HepG2 (cell line): ENCODE data around the gene C2orf81. TPM values are rescaled to one million over a fixed set of nuclear protein-coding genes. Genes with fewer than 3 reads are reported as not detected.

Experiments used
- GATAD1 ChIP-seq: IDR thresholded peaks from 2 replicates; pipeline ENCODE4 v1.6.1; 2016; ENCODE audit warnings: missing genetic modification reagents, missing compliant biosample characterization
- MXI1 ChIP-seq: IDR thresholded peaks from 3 replicates; pipeline ENCODE4 v1.6.1; 2012; ENCODE audit warnings: low read depth, low read length, inconsistent platforms, borderline replicate concordance
- NFYC ChIP-seq: IDR thresholded peaks from 2 replicates; pipeline ENCODE4 v1.6.1; 2016; ENCODE audit warnings: missing genetic modification reagents, missing compliant biosample characterization
- RXRB ChIP-seq: IDR thresholded peaks from 2 replicates; pipeline ENCODE4 v1.6.1; 2016; ENCODE audit warnings: borderline replicate concordance, missing genetic modification reagents, missing compliant biosample characterization
- TARDBP ChIP-seq: sonication (generic); formaldehyde crosslinking; IDR thresholded peaks from 2 replicates; pipeline ENCODE4 v1.8.0; 2022; ENCODE audit warnings: mild to moderate bottlenecking, missing genetic modification reagents
- THAP11 ChIP-seq: IDR thresholded peaks from 2 replicates; pipeline ENCODE4 v1.6.1; 2016; ENCODE audit warnings: missing biosample characterization, missing genetic modification reagents
- ZNF605 ChIP-seq: sonication (generic); formaldehyde crosslinking; IDR thresholded peaks from 2 replicates; pipeline ENCODE4 v1.8.0; 2022; ENCODE audit warnings: mild to moderate bottlenecking, missing genetic modification reagents
- ZNF772 ChIP-seq: sonication (generic); formaldehyde crosslinking; IDR thresholded peaks from 2 replicates; pipeline ENCODE4 v1.5.0; 2020; ENCODE audit warnings: mild to moderate bottlenecking, missing genetic modification reagents
- ZNF788 ChIP-seq: sonication (generic); formaldehyde crosslinking; IDR thresholded peaks from 2 replicates; pipeline ENCODE4 v1.5.0; 2020; ENCODE audit warnings: mild to moderate bottlenecking, missing genetic modification reagents, borderline replicate concordance
- polyA plus RNA-seq, 8 experiments: library from polyadenylated mRNA; depleted of rRNA in 3 of 8; stranded (reverse) in 7 of 8; unstranded in 1 of 8; fragments of >200 nt; fragmentation: Illumina TruSeq in 4 of 8; extraction: Trizol in 4 of 8; gene quantifications; 2 replicates each; pipeline versions ENCODE4 v1.2.1 to v1.2.3, GENCODE V29; 2011 to 2016; ENCODE audit warnings: low read depth in 4 of 8, missing spikeins in 1 of 8, mixed read lengths in 1 of 8; ENCODE audit not compliant: insufficient read depth in 1 of 8
- total RNA-seq, 5 experiments: library from RNA; depleted of rRNA; stranded (reverse); fragments of >200 nt; fragmentation: Illumina TruSeq; extraction: Trizol; gene quantifications; 2 replicates each; pipeline ENCODE4 v1.2.3, GENCODE V29; 2016; ENCODE audit warnings: low read depth in 1 of 5
- TF ChIP-seq, protein P1 (sequence below), 2 experiments: fragments of 450-650 bp in 1 of 2; sonication (generic) in 1 of 2; formaldehyde crosslinking in 1 of 2; IDR thresholded peaks; 2 replicates each; pipeline versions ENCODE4 v1.6.1 to v1.8.0; 2016 to 2022; ENCODE audit warnings: antibody characterized with exemption in 1 of 2, mild to moderate bottlenecking in 1 of 2, missing genetic modification reagents in 1 of 2
- TF ChIP-seq, protein P2 (sequence below): sonication (generic); formaldehyde crosslinking; IDR thresholded peaks from 2 replicates; pipeline ENCODE4 v1.8.0; 2022; ENCODE audit warnings: mild to moderate bottlenecking, missing genetic modification reagents, moderate library complexity
- TF ChIP-seq, protein P3 (sequence below): sonication (generic); formaldehyde crosslinking; IDR thresholded peaks from 2 replicates; pipeline ENCODE4 v1.9.0; 2021; ENCODE audit warnings: missing genetic modification reagents, mild to moderate bottlenecking, borderline replicate concordance
- TF ChIP-seq, protein P4 (sequence below): sonication (generic); formaldehyde crosslinking; IDR thresholded peaks from 2 replicates; pipeline ENCODE4 v1.4.0; 2020; ENCODE audit warnings: missing genetic modification reagents

The C2orf81 gene
- total and polyA plus RNA-seq, 2 of the 13 experiments (the other 11 are each of a cell fraction or from before 2014, with no cell fraction given): 0.15 to 0.17 TPM

DNA sequence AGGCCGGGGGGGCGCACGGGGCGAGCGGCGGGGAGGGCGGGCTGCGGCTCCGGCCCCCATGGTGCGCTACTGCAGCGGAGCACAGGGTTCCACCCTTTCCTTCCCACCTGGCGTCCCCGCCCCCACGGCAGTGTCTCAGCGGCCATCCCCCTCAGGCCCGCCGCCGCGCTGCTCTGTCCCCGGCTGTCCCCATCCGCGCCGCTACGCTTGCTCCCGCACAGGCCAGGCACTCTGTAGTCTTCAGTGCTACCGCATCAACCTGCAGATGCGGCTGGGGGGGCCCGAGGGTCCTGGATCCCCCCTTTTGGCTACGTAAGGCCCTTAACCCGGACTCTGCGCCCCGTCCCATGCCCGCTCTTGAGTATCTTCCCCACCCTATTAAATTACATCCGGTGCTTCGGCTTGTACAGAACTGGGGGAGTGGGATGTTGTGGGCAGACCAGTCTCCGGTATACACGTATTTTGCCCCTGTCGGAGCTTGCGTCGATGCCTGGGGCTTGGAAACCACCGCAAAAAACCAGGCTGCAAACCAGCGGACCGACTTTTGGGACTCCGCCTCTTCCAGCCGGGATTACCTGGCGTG lies 36.2 kb upstream of the C2orf81 start (continued):
- TF ChIP-seq, protein P1, sequence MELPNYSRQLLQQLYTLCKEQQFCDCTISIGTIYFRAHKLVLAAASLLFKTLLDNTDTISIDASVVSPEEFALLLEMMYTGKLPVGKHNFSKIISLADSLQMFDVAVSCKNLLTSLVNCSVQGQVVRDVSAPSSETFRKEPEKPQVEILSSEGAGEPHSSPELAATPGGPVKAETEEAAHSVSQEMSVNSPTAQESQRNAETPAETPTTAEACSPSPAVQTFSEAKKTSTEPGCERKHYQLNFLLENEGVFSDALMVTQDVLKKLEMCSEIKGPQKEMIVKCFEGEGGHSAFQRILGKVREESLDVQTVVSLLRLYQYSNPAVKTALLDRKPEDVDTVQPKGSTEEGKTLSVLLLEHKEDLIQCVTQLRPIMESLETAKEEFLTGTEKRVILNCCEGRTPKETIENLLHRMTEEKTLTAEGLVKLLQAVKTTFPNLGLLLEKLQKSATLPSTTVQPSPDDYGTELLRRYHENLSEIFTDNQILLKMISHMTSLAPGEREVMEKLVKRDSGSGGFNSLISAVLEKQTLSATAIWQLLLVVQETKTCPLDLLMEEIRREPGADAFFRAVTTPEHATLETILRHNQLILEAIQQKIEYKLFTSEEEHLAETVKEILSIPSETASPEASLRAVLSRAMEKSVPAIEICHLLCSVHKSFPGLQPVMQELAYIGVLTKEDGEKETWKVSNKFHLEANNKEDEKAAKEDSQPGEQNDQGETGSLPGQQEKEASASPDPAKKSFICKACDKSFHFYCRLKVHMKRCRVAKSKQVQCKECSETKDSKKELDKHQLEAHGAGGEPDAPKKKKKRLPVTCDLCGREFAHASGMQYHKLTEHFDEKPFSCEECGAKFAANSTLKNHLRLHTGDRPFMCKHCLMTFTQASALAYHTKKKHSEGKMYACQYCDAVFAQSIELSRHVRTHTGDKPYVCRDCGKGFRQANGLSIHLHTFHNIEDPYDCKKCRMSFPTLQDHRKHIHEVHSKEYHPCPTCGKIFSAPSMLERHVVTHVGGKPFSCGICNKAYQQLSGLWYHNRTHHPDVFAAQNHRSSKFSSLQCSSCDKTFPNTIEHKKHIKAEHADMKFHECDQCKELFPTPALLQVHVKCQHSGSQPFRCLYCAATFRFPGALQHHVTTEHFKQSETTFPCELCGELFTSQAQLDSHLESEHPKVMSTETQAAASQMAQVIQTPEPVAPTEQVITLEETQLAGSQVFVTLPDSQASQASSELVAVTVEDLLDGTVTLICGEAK (IDR thresholded peaks at IDR 0.05): no peak
- TF ChIP-seq, protein P1 (CRISPR knock-in tag; IDR thresholded peaks at IDR 0.05): peak; percentile 63
- TF ChIP-seq RXRB: peak; percentile 40; the same call in 1 of the 2 replicates
- no peak; the same call in 1 of the 2 replicates for TF ChIP-seq ZNF772
- TF ChIP-seq, protein P2, sequence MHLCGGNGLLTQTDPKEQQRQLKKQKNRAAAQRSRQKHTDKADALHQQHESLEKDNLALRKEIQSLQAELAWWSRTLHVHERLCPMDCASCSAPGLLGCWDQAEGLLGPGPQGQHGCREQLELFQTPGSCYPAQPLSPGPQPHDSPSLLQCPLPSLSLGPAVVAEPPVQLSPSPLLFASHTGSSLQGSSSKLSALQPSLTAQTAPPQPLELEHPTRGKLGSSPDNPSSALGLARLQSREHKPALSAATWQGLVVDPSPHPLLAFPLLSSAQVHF (CRISPR knock-in tag): peak; percentile 77; the same call in 1 of the 2 replicates
- 0 out of 3 replicates have a peak, but pooled peaks have one; percentile 45 for TF ChIP-seq MXI1
- TF ChIP-seq, protein P3, sequence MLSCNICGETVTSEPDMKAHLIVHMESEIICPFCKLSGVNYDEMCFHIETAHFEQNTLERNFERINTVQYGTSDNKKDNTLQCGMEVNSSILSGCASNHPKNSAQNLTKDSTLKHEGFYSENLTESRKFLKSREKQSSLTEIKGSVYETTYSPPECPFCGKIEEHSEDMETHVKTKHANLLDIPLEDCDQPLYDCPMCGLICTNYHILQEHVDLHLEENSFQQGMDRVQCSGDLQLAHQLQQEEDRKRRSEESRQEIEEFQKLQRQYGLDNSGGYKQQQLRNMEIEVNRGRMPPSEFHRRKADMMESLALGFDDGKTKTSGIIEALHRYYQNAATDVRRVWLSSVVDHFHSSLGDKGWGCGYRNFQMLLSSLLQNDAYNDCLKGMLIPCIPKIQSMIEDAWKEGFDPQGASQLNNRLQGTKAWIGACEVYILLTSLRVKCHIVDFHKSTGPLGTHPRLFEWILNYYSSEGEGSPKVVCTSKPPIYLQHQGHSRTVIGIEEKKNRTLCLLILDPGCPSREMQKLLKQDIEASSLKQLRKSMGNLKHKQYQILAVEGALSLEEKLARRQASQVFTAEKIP (CRISPR knock-in tag): no peak
- TF ChIP-seq TARDBP (CRISPR knock-in tag): peak; percentile 92
- TF ChIP-seq ZNF605: peak; percentile 94
- TF ChIP-seq THAP11 (CRISPR knock-in tag): peak; percentile 22; the same call in 1 of the 2 replicates
- TF ChIP-seq NFYC (CRISPR knock-in tag): no peak
- no peak for TF ChIP-seq GATAD1 (CRISPR knock-in tag)
- TF ChIP-seq, protein P4, sequence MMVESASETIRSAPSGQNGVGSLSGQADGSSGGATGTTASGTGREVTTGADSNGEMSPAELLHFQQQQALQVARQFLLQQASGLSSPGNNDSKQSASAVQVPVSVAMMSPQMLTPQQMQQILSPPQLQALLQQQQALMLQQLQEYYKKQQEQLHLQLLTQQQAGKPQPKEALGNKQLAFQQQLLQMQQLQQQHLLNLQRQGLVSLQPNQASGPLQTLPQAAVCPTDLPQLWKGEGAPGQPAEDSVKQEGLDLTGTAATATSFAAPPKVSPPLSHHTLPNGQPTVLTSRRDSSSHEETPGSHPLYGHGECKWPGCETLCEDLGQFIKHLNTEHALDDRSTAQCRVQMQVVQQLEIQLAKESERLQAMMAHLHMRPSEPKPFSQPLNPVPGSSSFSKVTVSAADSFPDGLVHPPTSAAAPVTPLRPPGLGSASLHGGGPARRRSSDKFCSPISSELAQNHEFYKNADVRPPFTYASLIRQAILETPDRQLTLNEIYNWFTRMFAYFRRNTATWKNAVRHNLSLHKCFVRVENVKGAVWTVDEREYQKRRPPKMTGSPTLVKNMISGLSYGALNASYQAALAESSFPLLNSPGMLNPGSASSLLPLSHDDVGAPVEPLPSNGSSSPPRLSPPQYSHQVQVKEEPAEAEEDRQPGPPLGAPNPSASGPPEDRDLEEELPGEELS (CRISPR knock-in tag): peak; percentile 37
- TF ChIP-seq ZNF788 (CRISPR knock-in tag): peak; percentile 75; the same call in 1 of the 2 replicates
